A549 (cell line): Measurements from ENCODE around the gene HABP2. TPM values are rescaled to one million over a fixed set of nuclear protein-coding genes. Genes with fewer than 3 reads are reported as not detected.

ENCODE experiments used
- ATAC-seq, 2 experiments: fragments of 200-7000 bp in 1 of 2; fragments of >200 bp in 1 of 2; cut with Nextera tagmentation in 1 of 2; cut with Tn5 transposase in 1 of 2; 3 replicates each; pipeline versions ENCODE4 v1.8.0 to v1.9.1; 2018 to 2020; ENCODE audit warnings: mild to moderate bottlenecking in 1 of 2, moderate library complexity in 1 of 2
- CTCF ChIA-PET: fragments of 300-600 bp; sonication (Branson Sonifier 250); formaldehyde crosslinking; extraction: SDS; loops from one replicate; lab custom pipeline; 2021; ENCODE audit warnings: antibody characterized with exemption, inconsistent platforms; lab: Yijun Ruan, JAX
- POLR2A ChIA-PET: fragments of 350-600 bp; formaldehyde crosslinking; extraction: SDS; loops from one replicate; lab custom pipeline; 2021; ENCODE audit warnings: antibody characterized with exemption, inconsistent platforms; lab: Yijun Ruan, JAX
- DNase-seq, 2 experiments: peaks; one replicate each; pipeline versions ENCODE4 v3.0.0 to v3.0.0-alpha.2; 2011 to 2016; ENCODE audit warnings: low read depth in 1 of 2, low spot score in 1 of 2
- FAIRE-seq: peaks from 2 replicates; lab custom pipeline; 2011; peaks lifted over from hg19 to GRCh38; lab: Jason Lieb, UNC
- H3K27ac ChIP-seq, 2 experiments: fragments of >200 bp; sonication (Bioruptor Twin); formaldehyde crosslinking; 3 replicates each; pipeline ENCODE4 v1.5.1; 2016 to 2017
- H3K4me1 ChIP-seq: fragments of >200 bp; sonication (Bioruptor Twin); formaldehyde crosslinking; 3 replicates; pipeline ENCODE4 v1.6.1; 2016
- H3K4me2 ChIP-seq: fragments of >200 bp; sonication (Bioruptor Twin); formaldehyde crosslinking; 3 replicates; pipeline ENCODE4 v1.6.1; 2016
- H3K4me3 ChIP-seq: fragments of >200 bp; sonication (Bioruptor Twin); formaldehyde crosslinking; 3 replicates; pipeline ENCODE4 v1.5.1; 2016
- H3K9me3 ChIP-seq: fragments of >200 bp; sonication (Bioruptor Twin); formaldehyde crosslinking; 3 replicates; pipeline ENCODE4 v1.6.1; 2016
- CBX8 ChIP-seq: fragments of 200-600 bp; sonication (generic); IDR thresholded peaks from 2 replicates; pipeline ENCODE4 v1.6.1; 2016
- CHD4 ChIP-seq: fragments of 200-600 bp; sonication (generic); IDR thresholded peaks from 2 replicates; pipeline ENCODE4 v1.6.1; 2016; ENCODE audit warnings: antibody characterized with exemption, mild to moderate bottlenecking, borderline replicate concordance
- EHF ChIP-seq: fragments of 250-450 bp; sonication (Bioruptor Pico); IDR thresholded peaks from 2 replicates; pipeline ENCODE4 v1.5.0; 2020; ENCODE audit warnings: mild to moderate bottlenecking
- EP300 ChIP-seq, 2 experiments: fragments of >200 bp; sonication (Bioruptor Twin); formaldehyde crosslinking; IDR thresholded peaks; 2 replicates in 1 of 2; 3 replicates in 1 of 2; pipeline ENCODE4 v1.6.1; 2016 to 2017
- ESRRA ChIP-seq: fragments of 150-350 bp; IDR thresholded peaks from 2 replicates; pipeline ENCODE4 v1.6.1; 2014; ENCODE audit warnings: mild to moderate bottlenecking, low read length, borderline replicate concordance
- FOSL2 ChIP-seq, 2 experiments: fragments of 450-650 bp in 1 of 2; fragments of >200 bp in 1 of 2; sonication (Bioruptor Twin) in 1 of 2; formaldehyde crosslinking; IDR thresholded peaks; 2 replicates each; pipeline versions ENCODE4 v1.5.0 to v1.6.1; 2016 to 2020; ENCODE audit warnings: mild to moderate bottlenecking in 1 of 2, moderate library complexity in 1 of 2
- FOXS1 ChIP-seq: fragments of 250-450 bp; sonication (Bioruptor Pico); IDR thresholded peaks from 2 replicates; pipeline ENCODE4 v1.5.0; 2020; ENCODE audit warnings: mild to moderate bottlenecking, moderate library complexity
- GATA3 ChIP-seq: IDR thresholded peaks from 2 replicates; pipeline ENCODE4 v1.6.1; 2012; ENCODE audit warnings: borderline replicate concordance
- HEYL ChIP-seq: fragments of 250-450 bp; sonication (Bioruptor Pico); IDR thresholded peaks from 2 replicates; pipeline ENCODE4 v1.8.0; 2021; ENCODE audit warnings: mild to moderate bottlenecking, moderate library complexity
- HOXA7 ChIP-seq: fragments of 250-450 bp; sonication (Bioruptor Pico); IDR thresholded peaks from 2 replicates; pipeline ENCODE4 v1.5.0; 2020; ENCODE audit warnings: mild to moderate bottlenecking, moderate library complexity
- HOXB5 ChIP-seq: fragments of 250-450 bp; sonication (Bioruptor Pico); IDR thresholded peaks from 2 replicates; pipeline ENCODE4 v1.5.0; 2020; ENCODE audit warnings: mild to moderate bottlenecking, moderate library complexity
- JUN ChIP-seq, 2 experiments: fragments of >200 bp; sonication (Bioruptor Twin); formaldehyde crosslinking; IDR thresholded peaks; 2 replicates in 1 of 2; 3 replicates in 1 of 2; pipeline ENCODE4 v1.6.1; 2016 to 2017
- KDM1A ChIP-seq: fragments of 200-600 bp; sonication (generic); IDR thresholded peaks from 2 replicates; pipeline ENCODE4 v1.6.1; 2016; ENCODE audit warnings: low read depth, mild to moderate bottlenecking
- KDM5A ChIP-seq: fragments of 200-600 bp; sonication (generic); IDR thresholded peaks from 2 replicates; pipeline ENCODE4 v1.6.1; 2016; ENCODE audit warnings: antibody characterized with exemption, mild to moderate bottlenecking
- MAFK ChIP-seq: fragments of 450-650 bp; IDR thresholded peaks from 2 replicates; pipeline ENCODE4 v1.6.1; 2014; ENCODE audit not compliant: partially characterized antibody
- NFE2L2 ChIP-seq: fragments of 150-350 bp; conservative IDR thresholded peaks from 2 replicates; pipeline ENCODE4 v1.6.1; 2014; ENCODE audit warnings: low read length
- NPAS2 ChIP-seq: fragments of 250-450 bp; sonication (Bioruptor Pico); IDR thresholded peaks from 2 replicates; pipeline ENCODE4 v1.8.0; 2022; ENCODE audit warnings: mild to moderate bottlenecking, moderate library complexity, borderline replicate concordance
- PHF8 ChIP-seq: fragments of 200-600 bp; sonication (generic); IDR thresholded peaks from 2 replicates; pipeline ENCODE4 v1.6.1; 2016; ENCODE audit warnings: low read depth, mild to moderate bottlenecking, antibody characterized with exemption, moderate library complexity, borderline replicate concordance
- POLR2AphosphoS2 ChIP-seq: conservative IDR thresholded peaks from 2 replicates; pipeline ENCODE4 v1.6.1; 2012; ENCODE audit warnings: low read length, improper control_type of control experiment, inconsistent platforms
- RAD21 ChIP-seq, 2 experiments: fragments of >200 bp in 1 of 2; sonication (Bioruptor Twin) in 1 of 2; formaldehyde crosslinking in 1 of 2; IDR thresholded peaks in 1 of 2; conservative IDR thresholded peaks in 1 of 2; 2 replicates in 1 of 2; 3 replicates in 1 of 2; pipeline ENCODE4 v1.6.1; 2012 to 2018; ENCODE audit warnings: inconsistent platforms in 1 of 2
- ZC3H11A ChIP-seq: fragments of 450-650 bp; IDR thresholded peaks from 2 replicates; pipeline ENCODE4 v1.6.1; 2014; ENCODE audit warnings: antibody characterized with exemption, mild to moderate bottlenecking
- ZFP36 ChIP-seq: fragments of 450-650 bp; IDR thresholded peaks from 2 replicates; pipeline ENCODE4 v1.6.1; 2014; ENCODE audit warnings: borderline replicate concordance; ENCODE audit not compliant: partially characterized antibody
- ZNF302 ChIP-seq: fragments of 250-450 bp; sonication (Bioruptor Pico); IDR thresholded peaks from 2 replicates; pipeline ENCODE4 v1.9.0; 2021; ENCODE audit warnings: inconsistent platforms, mild to moderate bottlenecking, moderate library complexity
- WGBS: methylation state at CpG from one replicate; pipeline ENCODE4 v1.1.6; 2017; ENCODE audit errors: missing lambda C conversion rate; 5-methylcytosine and 5-hydroxymethylcytosine counted together
- polyA plus RNA-seq, 4 experiments: library from polyadenylated mRNA; depleted of rRNA in 3 of 4; stranded (reverse); fragments of >200 nt; fragmentation: RNase III in 1 of 4; extraction: RNeasy Plus Mini Kit Qiagen cat#74134 plus additional on column Dnase treatment in 1 of 4; gene quantifications; 2 replicates in 3 of 4; 3 replicates in 1 of 4; pipeline ENCODE4 v1.2.3, GENCODE V29; 2011 to 2017
- TF ChIP-seq, protein P1 (sequence below): fragments of 250-450 bp; sonication (Bioruptor Pico); IDR thresholded peaks from 2 replicates; pipeline ENCODE4 v1.5.0; 2021; ENCODE audit warnings: mild to moderate bottlenecking, moderate library complexity, borderline replicate concordance
- TF ChIP-seq, protein P2 (sequence below): fragments of 200-600 bp; sonication (generic); IDR thresholded peaks from 2 replicates; pipeline ENCODE4 v1.6.1; 2016; ENCODE audit warnings: antibody characterized with exemption, mild to moderate bottlenecking, moderate library complexity

HABP2 gene
- polyA plus RNA-seq, 2 of the 4 experiments (the other 2 are of a cell fraction): 0.17 to 0.97 TPM

DNA sequence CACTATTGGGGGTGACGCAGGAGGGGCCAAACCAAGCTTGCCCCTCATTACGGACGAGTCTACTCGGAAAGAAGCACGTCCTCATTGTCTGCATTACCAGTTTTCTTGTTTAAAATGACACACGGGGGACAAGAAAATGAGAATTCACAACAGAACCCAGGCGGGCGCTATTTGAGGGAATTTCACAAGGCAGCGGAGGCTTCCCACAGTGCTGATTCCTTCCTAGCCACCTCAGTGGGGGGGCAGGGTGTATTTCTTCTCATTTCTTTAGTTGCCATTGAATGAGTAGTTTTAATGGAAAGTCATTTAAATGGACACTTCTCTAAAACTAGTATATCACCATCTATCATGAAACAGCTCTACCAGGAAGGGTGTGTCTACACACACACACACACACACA lies 68.1 kb downstream of the HABP2 start:
- no peak for TF ChIP-seq HOXA7
- TF ChIP-seq HEYL (CRISPR knock-in tag): no peak
- TF ChIP-seq KDM5A: no peak
- TF ChIP-seq POLR2AphosphoS2: no peak
- no peak for TF ChIP-seq KDM1A
- TF ChIP-seq FOSL2 (IDR thresholded peaks at IDR 0.05): no peak
- no peak for TF ChIP-seq FOSL2 (CRISPR knock-in tag; IDR thresholded peaks at IDR 0.05)
- TF ChIP-seq ZC3H11A: no peak
- TF ChIP-seq, all 56 proteins: peak for 0
- H3K9me3 ChIP-seq: no peaks in the 10 kb centered on the region
- ATAC-seq: no peak
- no peak overlapping the region for H3K4me3 ChIP-seq
- CTCF ChIA-PET: no interaction called here
- no peak overlapping the region for H3K4me2 ChIP-seq
- DNase-seq: no peak
- POLR2A ChIA-PET: no interaction called here
- H3K4me1 ChIP-seq: no peaks in the 10 kb centered on the region
- 65% methylated on average over 9 of the region's 9 CpGs for WGBS
- no peak for FAIRE-seq
- no peak overlapping the region for H3K27ac ChIP-seq

DNA sequence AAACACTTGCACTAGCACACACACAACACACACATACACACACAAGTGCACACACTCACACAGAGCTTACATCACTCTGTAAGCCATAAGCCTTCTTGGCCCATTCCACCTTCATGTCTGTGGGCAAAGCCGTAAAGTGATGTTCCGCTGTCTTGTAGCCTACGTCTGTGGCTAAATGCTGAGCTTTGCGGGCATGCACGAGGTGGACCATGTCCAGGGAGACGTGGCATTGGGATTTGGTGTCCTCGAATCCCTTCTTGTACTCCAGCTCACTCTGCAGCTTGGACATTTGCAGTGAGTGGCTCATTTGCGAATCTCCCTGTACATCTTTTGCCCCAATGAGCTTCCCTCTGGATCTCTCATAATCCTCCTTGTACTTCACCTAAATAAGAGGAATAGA lies 68.9 kb downstream of the HABP2 start:
- Histone ChIP-seq H3K4me1 (no peaks in the 10 kb centered on the region), H3K4me2 (no peak overlapping the region), H3K9me3 (no peaks in the 10 kb centered on the region)
- 46% methylated on average over 8 of the region's 8 CpGs for WGBS
- ATAC-seq (no peak), FAIRE-seq (no peak)
- CTCF ChIA-PET: interaction anchor here (0.6 to 1.0 kb wide), 5 partner anchors 9 to 1937 kb away, joined by 3 to 4 read pairs (median 3); no protein-coding TSS in a partner anchor
- no peak for TF ChIP-seq NPAS2
- no peak for TF ChIP-seq GATA3
- no peak for TF ChIP-seq ESRRA
- TF ChIP-seq, all 56 proteins: peak for 0
- Histone ChIP-seq H3K27ac (no peak overlapping the region), H3K4me3 (no peak overlapping the region)
- DNase-seq: no peak
- POLR2A ChIA-PET: no interaction called here

DNA sequence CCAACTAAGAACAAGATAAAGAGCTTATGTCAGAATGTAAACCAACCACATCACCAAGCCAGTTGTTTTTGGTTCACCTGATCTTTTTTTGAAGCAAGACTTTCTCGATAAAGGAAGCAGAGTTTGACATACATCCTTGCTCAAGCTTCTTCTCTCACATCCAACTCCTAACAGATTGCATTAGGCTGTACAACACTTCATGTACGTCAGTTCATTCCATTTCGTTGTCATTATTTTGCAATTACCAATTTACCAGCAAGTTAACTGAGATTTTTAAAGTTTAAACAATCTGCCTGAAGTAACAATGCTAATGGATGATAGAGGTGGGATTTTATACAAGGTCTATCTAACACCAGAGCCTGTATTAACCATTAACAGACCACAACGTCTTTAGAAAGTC lies 70.0 kb downstream of the HABP2 start:
- ChIA-PET CTCF (interaction anchor here (0.6 to 1.0 kb wide), 3 partner anchors 18 to 713 kb away, joined by 3 read pairs; no protein-coding TSS in a partner anchor), POLR2A (no interaction called here)
- no peak for TF ChIP-seq KDM5A
- TF ChIP-seq ZNF302 (CRISPR knock-in tag): no peak
- no peak for TF ChIP-seq PHF8
- TF ChIP-seq NFE2L2: no peak
- no peak for TF ChIP-seq FOXS1 (CRISPR knock-in tag)
- TF ChIP-seq, protein P1, sequence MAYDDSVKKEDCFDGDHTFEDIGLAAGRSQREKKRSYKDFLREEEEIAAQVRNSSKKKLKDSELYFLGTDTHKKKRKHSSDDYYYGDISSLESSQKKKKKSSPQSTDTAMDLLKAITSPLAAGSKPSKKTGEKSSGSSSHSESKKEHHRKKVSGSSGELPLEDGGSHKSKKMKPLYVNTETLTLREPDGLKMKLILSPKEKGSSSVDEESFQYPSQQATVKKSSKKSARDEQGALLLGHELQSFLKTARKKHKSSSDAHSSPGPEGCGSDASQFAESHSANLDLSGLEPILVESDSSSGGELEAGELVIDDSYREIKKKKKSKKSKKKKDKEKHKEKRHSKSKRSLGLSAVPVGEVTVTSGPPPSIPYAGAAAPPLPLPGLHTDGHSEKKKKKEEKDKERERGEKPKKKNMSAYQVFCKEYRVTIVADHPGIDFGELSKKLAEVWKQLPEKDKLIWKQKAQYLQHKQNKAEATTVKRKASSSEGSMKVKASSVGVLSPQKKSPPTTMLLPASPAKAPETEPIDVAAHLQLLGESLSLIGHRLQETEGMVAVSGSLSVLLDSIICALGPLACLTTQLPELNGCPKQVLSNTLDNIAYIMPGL (CRISPR knock-in tag): no peak
- TF ChIP-seq CBX8: no peak
- TF ChIP-seq EHF: no peak
- TF ChIP-seq EP300 (IDR thresholded peaks at IDR 0.05): no peak
- TF ChIP-seq HOXB5 (CRISPR knock-in tag): no peak
- Histone ChIP-seq H3K4me2 (no peak overlapping the region), H3K9me3 (no peaks in the 10 kb centered on the region), H3K4me1 (no peaks in the 10 kb centered on the region), H3K27ac (no peak overlapping the region), H3K4me3 (no peak overlapping the region)
- no peak for DNase-seq
- peak; percentile 83 for FAIRE-seq
- no peak for ATAC-seq
- 20% methylated on average over 4 of the region's 4 CpGs for WGBS

DNA sequence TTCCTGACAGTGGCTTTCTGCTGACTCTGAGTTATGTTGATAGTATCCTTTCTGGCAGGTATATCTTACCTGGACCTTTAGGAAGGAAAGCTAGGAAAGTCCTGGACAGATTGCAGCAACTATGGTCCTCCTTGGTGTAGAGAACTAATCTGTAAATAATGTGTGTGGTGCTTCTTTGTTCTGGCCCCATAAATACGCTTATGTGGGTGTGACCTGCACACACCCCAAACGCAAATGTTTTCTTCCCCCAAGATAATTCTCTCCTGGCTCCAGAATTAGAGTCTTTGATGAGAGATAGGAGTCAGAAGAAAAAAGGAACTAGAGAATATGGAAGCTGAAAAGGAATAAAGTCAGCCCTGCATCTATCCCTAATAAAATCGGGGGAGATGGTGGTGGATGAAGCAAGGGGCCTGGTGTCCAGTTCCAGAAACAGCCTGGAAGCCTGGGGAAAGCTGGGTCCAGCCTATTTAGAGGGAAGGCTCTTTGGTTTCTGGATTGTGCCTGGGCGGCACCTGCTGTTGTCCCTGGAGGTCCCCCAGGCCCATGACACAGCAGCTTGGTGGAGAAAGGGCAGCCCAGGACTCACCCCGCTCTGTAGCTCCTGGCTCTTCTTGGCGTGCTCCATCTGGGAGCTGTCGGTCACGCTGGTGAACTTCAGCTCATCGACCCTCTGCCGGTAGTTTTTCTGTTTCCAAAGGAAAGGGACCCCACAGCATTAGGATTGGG lies 72.8 kb downstream of the HABP2 start:
- no peak overlapping the region for H3K4me3 ChIP-seq
- ChIA-PET CTCF (interaction anchor here (0.7 to 0.9 kb wide), 2 partner anchors 10 to 63 kb away, joined by 3 read pairs; no protein-coding TSS in a partner anchor), POLR2A (no interaction called here)
- H3K9me3 ChIP-seq: no peaks in the 10 kb centered on the region
- DNase-seq (no peak), FAIRE-seq (no peak), ATAC-seq (no peak)
- H3K4me1 ChIP-seq: no peaks in the 10 kb centered on the region
- H3K4me2 ChIP-seq: no peak overlapping the region
- TF ChIP-seq CHD4 (no peak), MAFK (peak; percentile 46), NFE2L2 (no peak), RAD21 (conservative IDR thresholded peaks at IDR 0.05 in 1 of 2, IDR thresholded peaks at IDR 0.05 in 1 of 2) (no peak), ZFP36 (no peak), JUN (IDR thresholded peaks at IDR 0.05) (no peak), PHF8 (no peak)
- TF ChIP-seq, protein P2, sequence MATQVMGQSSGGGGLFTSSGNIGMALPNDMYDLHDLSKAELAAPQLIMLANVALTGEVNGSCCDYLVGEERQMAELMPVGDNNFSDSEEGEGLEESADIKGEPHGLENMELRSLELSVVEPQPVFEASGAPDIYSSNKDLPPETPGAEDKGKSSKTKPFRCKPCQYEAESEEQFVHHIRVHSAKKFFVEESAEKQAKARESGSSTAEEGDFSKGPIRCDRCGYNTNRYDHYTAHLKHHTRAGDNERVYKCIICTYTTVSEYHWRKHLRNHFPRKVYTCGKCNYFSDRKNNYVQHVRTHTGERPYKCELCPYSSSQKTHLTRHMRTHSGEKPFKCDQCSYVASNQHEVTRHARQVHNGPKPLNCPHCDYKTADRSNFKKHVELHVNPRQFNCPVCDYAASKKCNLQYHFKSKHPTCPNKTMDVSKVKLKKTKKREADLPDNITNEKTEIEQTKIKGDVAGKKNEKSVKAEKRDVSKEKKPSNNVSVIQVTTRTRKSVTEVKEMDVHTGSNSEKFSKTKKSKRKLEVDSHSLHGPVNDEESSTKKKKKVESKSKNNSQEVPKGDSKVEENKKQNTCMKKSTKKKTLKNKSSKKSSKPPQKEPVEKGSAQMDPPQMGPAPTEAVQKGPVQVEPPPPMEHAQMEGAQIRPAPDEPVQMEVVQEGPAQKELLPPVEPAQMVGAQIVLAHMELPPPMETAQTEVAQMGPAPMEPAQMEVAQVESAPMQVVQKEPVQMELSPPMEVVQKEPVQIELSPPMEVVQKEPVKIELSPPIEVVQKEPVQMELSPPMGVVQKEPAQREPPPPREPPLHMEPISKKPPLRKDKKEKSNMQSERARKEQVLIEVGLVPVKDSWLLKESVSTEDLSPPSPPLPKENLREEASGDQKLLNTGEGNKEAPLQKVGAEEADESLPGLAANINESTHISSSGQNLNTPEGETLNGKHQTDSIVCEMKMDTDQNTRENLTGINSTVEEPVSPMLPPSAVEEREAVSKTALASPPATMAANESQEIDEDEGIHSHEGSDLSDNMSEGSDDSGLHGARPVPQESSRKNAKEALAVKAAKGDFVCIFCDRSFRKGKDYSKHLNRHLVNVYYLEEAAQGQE: no peak
- 52% methylated on average over 10 of the region's 10 CpGs for WGBS
- H3K27ac ChIP-seq: no peak overlapping the region
